HEK293 (cell line): ENCODE results near the gene ZNF428.

Source experiments
- CTCF ChIA-PET: fragments of 350-600 bp; formaldehyde crosslinking; extraction: SDS; loops from one replicate; lab custom pipeline; 2021; ENCODE audit warnings: antibody characterized with exemption; lab: Yijun Ruan, JAX
- POLR2A ChIA-PET: fragments of 300-600 bp; formaldehyde crosslinking; extraction: SDS; loops from one replicate; lab custom pipeline; 2020; ENCODE audit warnings: antibody characterized with exemption, inconsistent platforms; lab: Yijun Ruan, JAX
- H3K27ac ChIP-seq: fragments of 200-500 bp; sonication (Bioruptor generic); 2 replicates; pipeline ENCODE4 v1.5.1; 2014; ENCODE audit warnings: low read depth, low read length, control low read depth, inconsistent platforms; ENCODE audit errors: extremely low read depth
- H3K36me3 ChIP-seq, 2 experiments: fragments of 200-500 bp in 1 of 2; sonication (Bioruptor generic) in 1 of 2; 1 replicate in 1 of 2; 2 replicates in 1 of 2; pipeline ENCODE4 v1.5.1; 2014 to 2017; ENCODE audit warnings: inconsistent platforms in 2 of 2, low read length in 2 of 2; ENCODE audit not compliant: control insufficient read depth in 2 of 2, insufficient read depth in 1 of 2
- H3K4me1 ChIP-seq: fragments of 200-500 bp; sonication (Bioruptor generic); 2 replicates; pipeline ENCODE4 v1.5.1; 2014; ENCODE audit warnings: mild to moderate bottlenecking, low read length, inconsistent platforms; ENCODE audit not compliant: control insufficient read depth, insufficient read depth
- H3K4me3 ChIP-seq: 2 replicates; pipeline ENCODE4 v1.5.1; 2011; ENCODE audit warnings: low read depth, mild to moderate bottlenecking, control low read depth, low read length, moderate library complexity
- H3K9me3 ChIP-seq: fragments of 200-500 bp; sonication (Bioruptor generic); 2 replicates; pipeline ENCODE4 v1.5.1; 2014; ENCODE audit warnings: low read depth, low read length, inconsistent platforms; ENCODE audit not compliant: control insufficient read depth, insufficient read depth
- GLI4 ChIP-seq: fragments of 450-650 bp; formaldehyde crosslinking; IDR thresholded peaks from 2 replicates; pipeline ENCODE4 v1.5.1; 2016; ENCODE audit warnings: missing biosample characterization, missing genetic modification characterization
- GLIS1 ChIP-seq: fragments of 450-650 bp; formaldehyde crosslinking; IDR thresholded peaks from 2 replicates; pipeline ENCODE4 v1.5.1; 2016; ENCODE audit warnings: missing biosample characterization, missing genetic modification characterization
- GLIS2 ChIP-seq: fragments of 450-650 bp; formaldehyde crosslinking; IDR thresholded peaks from 2 replicates; pipeline ENCODE4 v1.5.1; 2016; ENCODE audit warnings: missing biosample characterization, missing genetic modification characterization
- PRDM1 ChIP-seq: fragments of 450-650 bp; formaldehyde crosslinking; IDR thresholded peaks from 2 replicates; pipeline ENCODE4; 2016; ENCODE audit warnings: missing biosample characterization, missing genetic modification characterization
- SP7 ChIP-seq: fragments of 450-650 bp; formaldehyde crosslinking; IDR thresholded peaks from 2 replicates; pipeline ENCODE4 v1.5.1; 2016; ENCODE audit warnings: missing biosample characterization, missing genetic modification characterization
- TRIM28 ChIP-seq: IDR thresholded peaks from 2 replicates; pipeline ENCODE4 v1.6.1; 2011; ENCODE audit warnings: low read length, control low read depth, borderline replicate concordance
- YY1 ChIP-seq: fragments of 450-650 bp; formaldehyde crosslinking; IDR thresholded peaks from 2 replicates; pipeline ENCODE4 v1.5.1; 2018; ENCODE audit warnings: missing biosample characterization, missing genetic modification characterization
- YY2 ChIP-seq: fragments of 450-650 bp; formaldehyde crosslinking; IDR thresholded peaks from 2 replicates; pipeline ENCODE4 v1.5.1; 2016; ENCODE audit warnings: missing biosample characterization, missing genetic modification characterization
- ZBTB17 ChIP-seq: fragments of 450-650 bp; formaldehyde crosslinking; IDR thresholded peaks from 2 replicates; pipeline ENCODE4 v1.5.1; 2016; ENCODE audit warnings: missing biosample characterization, missing genetic modification characterization
- ZBTB7A ChIP-seq: fragments of 450-650 bp; formaldehyde crosslinking; IDR thresholded peaks from 2 replicates; pipeline ENCODE4 v1.5.1; 2016; ENCODE audit warnings: low read depth, missing biosample characterization, missing genetic modification characterization
- ZIC2 ChIP-seq: fragments of 450-650 bp; formaldehyde crosslinking; IDR thresholded peaks from 2 replicates; pipeline ENCODE4 v1.5.1; 2016; ENCODE audit warnings: missing biosample characterization, missing genetic modification characterization
- ZNF121 ChIP-seq: fragments of 450-650 bp; formaldehyde crosslinking; IDR thresholded peaks from 2 replicates; pipeline ENCODE4 v1.5.1; 2016; ENCODE audit warnings: missing biosample characterization, missing genetic modification characterization
- ZNF140 ChIP-seq: fragments of 450-650 bp; formaldehyde crosslinking; IDR thresholded peaks from 2 replicates; pipeline ENCODE4 v1.5.1; 2016; ENCODE audit warnings: missing biosample characterization, missing genetic modification characterization
- ZNF2 ChIP-seq: fragments of 450-650 bp; formaldehyde crosslinking; IDR thresholded peaks from 2 replicates; pipeline ENCODE4 v1.5.1; 2016; ENCODE audit warnings: missing biosample characterization, missing genetic modification characterization
- ZNF214 ChIP-seq: fragments of 450-650 bp; formaldehyde crosslinking; IDR thresholded peaks from 2 replicates; pipeline ENCODE4 v1.5.1; 2017; ENCODE audit warnings: missing biosample characterization, mild to moderate bottlenecking, missing genetic modification characterization, borderline replicate concordance
- ZNF23 ChIP-seq: fragments of 450-650 bp; formaldehyde crosslinking; IDR thresholded peaks from 2 replicates; pipeline ENCODE4 v1.5.1; 2016; ENCODE audit warnings: missing biosample characterization, missing genetic modification characterization, borderline replicate concordance
- ZNF24 ChIP-seq: fragments of 450-650 bp; formaldehyde crosslinking; IDR thresholded peaks from 2 replicates; pipeline ENCODE4 v1.5.1; 2016; ENCODE audit warnings: missing biosample characterization, missing genetic modification characterization
- ZNF274 ChIP-seq, 2 experiments: fragments of 200-500 bp in 1 of 2; fragments of 450-650 bp in 1 of 2; sonication (Bioruptor generic) in 1 of 2; formaldehyde crosslinking in 1 of 2; IDR thresholded peaks; 2 replicates each; pipeline versions ENCODE4 v1.5.1 to v1.6.1; 2014 to 2016; ENCODE audit warnings: borderline replicate concordance in 1 of 2, inconsistent platforms in 1 of 2, low read length in 1 of 2, missing biosample characterization in 1 of 2, missing genetic modification characterization in 1 of 2
- ZNF311 ChIP-seq: fragments of 450-650 bp; formaldehyde crosslinking; IDR thresholded peaks from 2 replicates; pipeline ENCODE4 v1.5.1; 2017; ENCODE audit warnings: missing biosample characterization, missing genetic modification characterization, borderline replicate concordance
- ZNF549 ChIP-seq: fragments of 450-650 bp; IDR thresholded peaks from 2 replicates; pipeline ENCODE4 v1.5.1; 2018; ENCODE audit warnings: missing biosample characterization, missing genetic modification characterization, mild to moderate bottlenecking, inconsistent platforms, moderate library complexity
- ZNF585B ChIP-seq: fragments of 450-650 bp; formaldehyde crosslinking; IDR thresholded peaks from 2 replicates; pipeline ENCODE4 v1.5.1; 2016; ENCODE audit warnings: missing biosample characterization, missing genetic modification characterization
- ZNF654 ChIP-seq: fragments of 450-650 bp; formaldehyde crosslinking; IDR thresholded peaks from 2 replicates; pipeline ENCODE4 v1.5.1; 2016; ENCODE audit warnings: low read depth, missing biosample characterization, missing genetic modification characterization
- TF ChIP-seq, protein P1 (sequence below): fragments of 450-650 bp; formaldehyde crosslinking; IDR thresholded peaks from 2 replicates; pipeline ENCODE4 v1.5.1; 2017; ENCODE audit warnings: missing biosample characterization, mild to moderate bottlenecking, missing genetic modification characterization, moderate library complexity
- TF ChIP-seq, protein P2 (sequence below): fragments of 450-650 bp; formaldehyde crosslinking; conservative IDR thresholded peaks from 2 replicates; pipeline ENCODE4 v1.5.1; 2016; ENCODE audit warnings: low read depth, missing biosample characterization, missing genetic modification characterization
- TF ChIP-seq, protein P3 (sequence below): fragments of 450-650 bp; formaldehyde crosslinking; IDR thresholded peaks from 2 replicates; pipeline ENCODE4 v1.5.1; 2016; ENCODE audit warnings: missing biosample characterization, missing genetic modification characterization
- TF ChIP-seq, protein P4 (sequence below): fragments of 450-650 bp; formaldehyde crosslinking; IDR thresholded peaks from 2 replicates; pipeline ENCODE4 v1.5.1; 2016; ENCODE audit warnings: missing biosample characterization, missing genetic modification characterization
- TF ChIP-seq, protein P5 (sequence below): fragments of 450-650 bp; formaldehyde crosslinking; IDR thresholded peaks from 2 replicates; pipeline ENCODE4 v1.5.1; 2016; ENCODE audit warnings: missing biosample characterization, missing genetic modification characterization

Gene ZNF428

DNA sequence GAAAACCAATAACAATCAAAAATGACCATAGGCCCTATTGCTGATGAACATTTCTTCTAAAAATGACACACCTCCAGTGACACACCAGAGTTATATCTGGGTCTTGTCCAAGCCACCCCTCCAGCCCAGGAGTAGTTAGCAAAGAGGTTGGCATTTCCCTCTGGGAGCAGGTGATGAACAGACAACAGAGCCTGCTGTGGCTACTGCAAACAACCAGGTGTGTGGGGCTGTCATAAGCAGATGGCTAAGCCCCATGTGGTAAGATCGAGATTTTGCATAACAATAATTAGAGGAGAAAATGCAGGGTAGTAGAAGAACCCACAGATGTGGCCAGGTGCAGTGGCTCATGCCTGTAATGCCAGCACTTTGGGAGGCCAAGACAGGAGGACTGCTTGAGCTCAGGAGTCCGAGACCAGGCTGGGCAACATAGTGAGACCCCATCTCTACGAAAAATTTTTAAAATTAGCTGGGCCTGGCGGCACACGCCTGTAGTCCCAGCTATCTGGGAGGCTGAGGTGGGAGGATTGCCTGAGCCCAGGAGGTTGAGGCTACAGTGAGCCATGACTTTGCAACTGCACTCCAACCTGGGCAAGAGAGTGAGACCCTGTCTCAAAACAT, 49.1 kb downstream of the ZNF428 start:
- CTCF ChIA-PET, result interaction anchor here (0.6 to 12.5 kb wide), 5 partner anchors 8 to 197 kb away, joined by 3 to 167 read pairs (median 4); no protein-coding TSS in a partner anchor
- Histone ChIP-seq H3K36me3 (peaks cover 25 to 74% of the 10 kb centered on the region in 2 experiments), H3K27ac (no peak overlapping the region), H3K4me1 (peaks cover 37% of the 10 kb centered on the region), H3K4me3 (no peak overlapping the region), H3K9me3 (no peaks in the 10 kb centered on the region; the same call in 1 of the 2 replicates)
- POLR2A ChIA-PET, result interaction anchor here (1.4 to 2.4 kb wide), 3 partner anchors 15 to 98 kb away, joined by 4 to 17 read pairs (median 6); partner anchors contain the start of genes IRGQ and ZNF576
- TF ChIP-seq, protein P1, sequence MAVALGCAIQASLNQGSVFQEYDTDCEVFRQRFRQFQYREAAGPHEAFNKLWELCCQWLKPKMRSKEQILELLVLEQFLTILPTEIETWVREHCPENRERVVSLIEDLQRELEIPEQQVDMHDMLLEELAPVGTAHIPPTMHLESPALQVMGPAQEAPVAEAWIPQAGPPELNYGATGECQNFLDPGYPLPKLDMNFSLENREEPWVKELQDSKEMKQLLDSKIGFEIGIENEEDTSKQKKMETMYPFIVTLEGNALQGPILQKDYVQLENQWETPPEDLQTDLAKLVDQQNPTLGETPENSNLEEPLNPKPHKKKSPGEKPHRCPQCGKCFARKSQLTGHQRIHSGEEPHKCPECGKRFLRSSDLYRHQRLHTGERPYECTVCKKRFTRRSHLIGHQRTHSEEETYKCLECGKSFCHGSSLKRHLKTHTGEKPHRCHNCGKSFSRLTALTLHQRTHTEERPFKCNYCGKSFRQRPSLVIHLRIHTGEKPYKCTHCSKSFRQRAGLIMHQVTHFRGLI, result no peak
- no peak for TF ChIP-seq ZBTB17 (tag by site-specific recombination)
- TF ChIP-seq, protein P2, sequence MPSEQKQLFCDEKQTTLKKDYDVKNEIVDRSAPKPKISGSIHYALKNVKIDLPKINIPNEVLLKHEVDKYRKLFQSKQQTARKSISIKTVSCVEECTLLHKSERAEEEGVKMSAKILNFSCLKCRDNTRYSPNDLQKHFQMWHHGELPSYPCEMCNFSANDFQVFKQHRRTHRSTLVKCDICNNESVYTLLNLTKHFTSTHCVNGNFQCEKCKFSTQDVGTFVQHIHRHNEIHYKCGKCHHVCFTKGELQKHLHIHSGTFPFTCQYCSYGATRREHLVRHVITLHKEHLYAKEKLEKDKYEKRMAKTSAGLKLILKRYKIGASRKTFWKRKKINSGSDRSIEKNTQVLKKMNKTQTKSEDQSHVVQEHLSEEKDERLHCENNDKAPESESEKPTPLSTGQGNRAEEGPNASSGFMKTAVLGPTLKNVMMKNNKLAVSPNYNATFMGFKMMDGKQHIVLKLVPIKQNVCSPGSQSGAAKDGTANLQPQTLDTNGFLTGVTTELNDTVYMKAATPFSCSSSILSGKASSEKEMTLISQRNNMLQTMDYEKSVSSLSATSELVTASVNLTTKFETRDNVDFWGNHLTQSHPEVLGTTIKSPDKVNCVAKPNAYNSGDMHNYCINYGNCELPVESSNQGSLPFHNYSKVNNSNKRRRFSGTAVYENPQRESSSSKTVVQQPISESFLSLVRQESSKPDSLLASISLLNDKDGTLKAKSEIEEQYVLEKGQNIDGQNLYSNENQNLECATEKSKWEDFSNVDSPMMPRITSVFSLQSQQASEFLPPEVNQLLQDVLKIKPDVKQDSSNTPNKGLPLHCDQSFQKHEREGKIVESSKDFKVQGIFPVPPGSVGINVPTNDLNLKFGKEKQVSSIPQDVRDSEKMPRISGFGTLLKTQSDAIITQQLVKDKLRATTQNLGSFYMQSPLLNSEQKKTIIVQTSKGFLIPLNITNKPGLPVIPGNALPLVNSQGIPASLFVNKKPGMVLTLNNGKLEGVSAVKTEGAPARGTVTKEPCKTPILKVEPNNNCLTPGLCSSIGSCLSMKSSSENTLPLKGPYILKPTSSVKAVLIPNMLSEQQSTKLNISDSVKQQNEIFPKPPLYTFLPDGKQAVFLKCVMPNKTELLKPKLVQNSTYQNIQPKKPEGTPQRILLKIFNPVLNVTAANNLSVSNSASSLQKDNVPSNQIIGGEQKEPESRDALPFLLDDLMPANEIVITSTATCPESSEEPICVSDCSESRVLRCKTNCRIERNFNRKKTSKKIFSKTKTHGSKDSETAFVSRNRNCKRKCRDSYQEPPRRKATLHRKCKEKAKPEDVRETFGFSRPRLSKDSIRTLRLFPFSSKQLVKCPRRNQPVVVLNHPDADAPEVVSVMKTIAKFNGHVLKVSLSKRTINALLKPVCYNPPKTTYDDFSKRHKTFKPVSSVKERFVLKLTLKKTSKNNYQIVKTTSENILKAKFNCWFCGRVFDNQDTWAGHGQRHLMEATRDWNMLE (tag by site-specific recombination), result no peak
- 0 out of 2 replicates have a peak, but pooled peaks have one; percentile 0 for TF ChIP-seq PRDM1 (tag by site-specific recombination)
- TF ChIP-seq SP7, result 0 out of 2 replicates have a peak, but pooled peaks have one; percentile 7
- TF ChIP-seq TRIM28, result no peak
- TF ChIP-seq YY2 (tag by site-specific recombination), result no peak
- TF ChIP-seq YY1, result no peak
- TF ChIP-seq GLIS1, result no peak
- TF ChIP-seq GLI4 (tag by site-specific recombination), result no peak
- TF ChIP-seq ZNF121 (tag by site-specific recombination), result peak; percentile 100
- TF ChIP-seq, protein P3, sequence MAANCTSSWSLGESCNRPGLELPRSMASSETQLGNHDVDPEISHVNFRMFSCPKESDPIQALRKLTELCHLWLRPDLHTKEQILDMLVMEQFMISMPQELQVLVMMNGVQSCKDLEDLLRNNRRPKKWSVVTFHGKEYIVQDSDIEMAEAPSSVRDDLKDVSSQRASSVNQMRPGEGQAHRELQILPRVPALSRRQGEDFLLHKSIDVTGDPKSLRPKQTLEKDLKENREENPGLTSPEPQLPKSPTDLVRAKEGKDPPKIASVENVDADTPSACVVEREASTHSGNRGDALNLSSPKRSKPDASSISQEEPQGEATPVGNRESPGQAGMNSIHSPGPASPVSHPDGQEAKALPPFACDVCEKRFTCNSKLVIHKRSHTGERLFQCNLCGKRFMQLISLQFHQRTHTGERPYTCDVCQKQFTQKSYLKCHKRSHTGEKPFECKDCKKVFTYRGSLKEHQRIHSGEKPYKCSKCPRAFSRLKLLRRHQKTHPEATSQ (tag by site-specific recombination), result 0 out of 2 replicates have a peak, but pooled peaks have one; percentile 31
- TF ChIP-seq, protein P4, sequence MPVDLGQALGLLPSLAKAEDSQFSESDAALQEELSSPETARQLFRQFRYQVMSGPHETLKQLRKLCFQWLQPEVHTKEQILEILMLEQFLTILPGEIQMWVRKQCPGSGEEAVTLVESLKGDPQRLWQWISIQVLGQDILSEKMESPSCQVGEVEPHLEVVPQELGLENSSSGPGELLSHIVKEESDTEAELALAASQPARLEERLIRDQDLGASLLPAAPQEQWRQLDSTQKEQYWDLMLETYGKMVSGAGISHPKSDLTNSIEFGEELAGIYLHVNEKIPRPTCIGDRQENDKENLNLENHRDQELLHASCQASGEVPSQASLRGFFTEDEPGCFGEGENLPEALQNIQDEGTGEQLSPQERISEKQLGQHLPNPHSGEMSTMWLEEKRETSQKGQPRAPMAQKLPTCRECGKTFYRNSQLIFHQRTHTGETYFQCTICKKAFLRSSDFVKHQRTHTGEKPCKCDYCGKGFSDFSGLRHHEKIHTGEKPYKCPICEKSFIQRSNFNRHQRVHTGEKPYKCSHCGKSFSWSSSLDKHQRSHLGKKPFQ (tag by site-specific recombination), result no peak
- TF ChIP-seq ZIC2, result no peak
- TF ChIP-seq ZNF214 (tag by site-specific recombination), result no peak
- no peak for TF ChIP-seq ZNF2 (tag by site-specific recombination)
- TF ChIP-seq ZNF23 (tag by site-specific recombination), result no peak
- TF ChIP-seq ZNF24 (tag by site-specific recombination), result no peak
- no peak for TF ChIP-seq ZNF585B (tag by site-specific recombination)
- TF ChIP-seq ZBTB7A, result no peak
- TF ChIP-seq ZNF549 (tag by site-specific recombination), result no peak
- no peak for TF ChIP-seq GLIS2
- no peak for TF ChIP-seq ZNF311
- no peak for TF ChIP-seq ZNF654 (tag by site-specific recombination)
- no peak for TF ChIP-seq ZNF274 (IDR thresholded peaks at IDR 0.05; ENCODE audit: low read length)
- no peak for TF ChIP-seq ZNF274 (tag by site-specific recombination; IDR thresholded peaks at IDR 0.05; ENCODE audit: borderline replicate concordance)
- no peak for TF ChIP-seq ZNF140 (tag by site-specific recombination)
- TF ChIP-seq, protein P5, sequence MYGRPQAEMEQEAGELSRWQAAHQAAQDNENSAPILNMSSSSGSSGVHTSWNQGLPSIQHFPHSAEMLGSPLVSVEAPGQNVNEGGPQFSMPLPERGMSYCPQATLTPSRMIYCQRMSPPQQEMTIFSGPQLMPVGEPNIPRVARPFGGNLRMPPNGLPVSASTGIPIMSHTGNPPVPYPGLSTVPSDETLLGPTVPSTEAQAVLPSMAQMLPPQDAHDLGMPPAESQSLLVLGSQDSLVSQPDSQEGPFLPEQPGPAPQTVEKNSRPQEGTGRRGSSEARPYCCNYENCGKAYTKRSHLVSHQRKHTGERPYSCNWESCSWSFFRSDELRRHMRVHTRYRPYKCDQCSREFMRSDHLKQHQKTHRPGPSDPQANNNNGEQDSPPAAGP, result no peak
